ENCODE results near the gene DCST2.

DCST2 gene

GRCh38 chr1:155012776-155013602 is 20.6 kb downstream of the DCST2 start:
- DNase-seq (ENCODE audit: low spot score) = no peak
- in situ Hi-C loops (cut with MboI; ENCODE audit: low pct_unique_long_range_greater_than_20kb, low sequenced_read_pairs, unreplicated experiment) = no loop called here
- no peak for TF ChIP-seq CTCF (IDR thresholded peaks at IDR 0.05; ENCODE audit: extremely low read depth, insufficient read depth, missing control alignments)

- no peak for DNase-seq (ENCODE audit: low spot score)
- no peak for TF ChIP-seq CTCF (IDR thresholded peaks at IDR 0.05; ENCODE audit: extremely low read depth, insufficient read depth, missing control alignments)
- in situ Hi-C loops (cut with MboI; ENCODE audit: low pct_unique_long_range_greater_than_20kb, low sequenced_read_pairs, unreplicated experiment) = no loop called here
Measured at GRCh38 chr1:155012026-155012546, 21.5 kb downstream of the DCST2 start.

GRCh38 chr1:155011437-155012025 is 22.1 kb downstream of the DCST2 start:
- in situ Hi-C loops (cut with MboI; ENCODE audit: low pct_unique_long_range_greater_than_20kb, low sequenced_read_pairs, unreplicated experiment) = no loop called here
- TF ChIP-seq CTCF (IDR thresholded peaks at IDR 0.05; ENCODE audit: extremely low read depth, insufficient read depth, missing control alignments) = no peak

GRCh38 chr1:155011004-155011416 is 22.6 kb downstream of the DCST2 start:
- DNase-seq (ENCODE audit: low spot score) = no peak
- no peak for TF ChIP-seq CTCF (IDR thresholded peaks at IDR 0.05; ENCODE audit: extremely low read depth, insufficient read depth, missing control alignments)
- in situ Hi-C loops (cut with MboI; ENCODE audit: low pct_unique_long_range_greater_than_20kb, low sequenced_read_pairs, unreplicated experiment) = no loop called here

More at GRCh38 chr1:155011437-155012025, 22.1 kb downstream of the DCST2 start:
- no peak for DNase-seq (ENCODE audit: low spot score)

- no peak for TF ChIP-seq CTCF (IDR thresholded peaks at IDR 0.05; ENCODE audit: extremely low read depth, insufficient read depth, missing control alignments)
- DNase-seq (ENCODE audit: low spot score) = no peak
- in situ Hi-C loops (cut with MboI; ENCODE audit: low pct_unique_long_range_greater_than_20kb, low sequenced_read_pairs, unreplicated experiment) = no loop called here
Measured at GRCh38 chr1:155010211-155010918, 23.2 kb downstream of the DCST2 start.

- DNase-seq (ENCODE audit: low spot score) = no peak
- no peak for TF ChIP-seq CTCF (IDR thresholded peaks at IDR 0.05; ENCODE audit: extremely low read depth, insufficient read depth, missing control alignments)
- in situ Hi-C loops (cut with MboI; ENCODE audit: low pct_unique_long_range_greater_than_20kb, low sequenced_read_pairs, unreplicated experiment) = no loop called here
Measured at GRCh38 chr1:155009742-155010141, 23.8 kb downstream of the DCST2 start.
